Stimulated activated CD8-positive, alpha-beta memory T cell treated with anti-CD3 and anti-CD28 coated beads, Interleukin-7, amount 100 ng/mL, for 48 hours (primary cell): ENCODE data around the gene ZMYND8.
"Not testable (repeated sequence)": the region's sequence is repeated elsewhere in the genome, so short reads cannot be mapped to it uniquely, and the experiment has no call there.

Source experiments
- DNase-seq, 2 donors: peaks; one replicate each; pipeline ENCODE4 v3.0.0-alpha.2; 2020; ENCODE audit warnings: low read depth in 1 of 2; ENCODE audit errors: extremely low read depth in 1 of 2

Gene ZMYND8

GRCh38 chr20:47251154-47252020, 105.1 kb downstream of the ZMYND8 start:
- DNase-seq: no peak

- DNase-seq: no peak
These were observed 106.1 kb downstream of the ZMYND8 start for GRCh38 chr20:47250360-47250759.

DNA sequence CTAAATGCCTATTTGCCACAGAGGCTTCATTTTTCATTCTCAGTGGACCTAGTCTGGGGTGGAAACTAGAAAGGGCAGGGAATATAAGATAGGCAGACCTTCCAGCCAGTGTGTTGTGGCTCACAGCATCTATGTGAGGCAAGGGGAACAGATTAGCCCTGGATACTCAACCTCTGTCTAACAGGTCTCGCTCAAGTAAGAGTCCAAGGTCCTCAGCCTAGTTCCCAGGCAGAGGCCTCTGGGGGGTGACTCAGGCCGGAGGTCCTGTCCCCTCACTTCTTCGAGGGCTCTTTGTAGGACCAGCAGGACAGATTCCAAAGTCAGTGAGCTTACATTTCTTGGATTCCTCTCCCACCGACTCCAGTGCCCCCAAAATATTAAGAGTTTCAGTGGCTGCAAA, 106.6 kb downstream of the ZMYND8 start:
- DNase-seq: no peak

DNA sequence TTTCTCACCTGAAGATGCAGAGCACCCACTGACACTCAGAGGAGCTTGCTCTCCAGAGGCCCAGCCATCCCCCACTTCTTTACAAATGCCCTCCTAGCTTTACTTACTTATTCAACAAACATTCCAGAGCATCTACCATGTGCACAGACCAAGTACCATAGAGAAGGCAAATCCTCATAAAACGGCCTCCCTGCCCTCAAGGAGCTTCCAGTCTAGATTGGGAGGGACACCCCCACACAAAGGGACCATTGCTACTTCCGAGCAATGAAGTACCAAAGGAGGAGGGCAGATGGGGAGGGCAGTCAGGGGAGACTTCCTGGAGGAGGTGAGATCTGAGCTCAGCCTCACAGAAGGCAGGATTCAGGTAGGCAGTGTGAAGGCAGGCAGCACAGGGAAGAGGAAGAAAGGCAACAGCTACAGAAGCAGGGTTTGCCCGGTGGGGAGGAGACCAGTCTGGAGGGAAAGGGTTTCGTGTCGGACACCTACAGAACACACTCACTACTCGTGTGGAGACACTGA, 108.0 kb downstream of the ZMYND8 start:
- DNase-seq: no peak

GRCh38 chr20:47247972-47248371, 108.5 kb downstream of the ZMYND8 start:
- DNase-seq: no peak

- no peak for DNase-seq
These were observed 110.3 kb downstream of the ZMYND8 start for GRCh38 chr20:47246061-47246777.

DNA sequence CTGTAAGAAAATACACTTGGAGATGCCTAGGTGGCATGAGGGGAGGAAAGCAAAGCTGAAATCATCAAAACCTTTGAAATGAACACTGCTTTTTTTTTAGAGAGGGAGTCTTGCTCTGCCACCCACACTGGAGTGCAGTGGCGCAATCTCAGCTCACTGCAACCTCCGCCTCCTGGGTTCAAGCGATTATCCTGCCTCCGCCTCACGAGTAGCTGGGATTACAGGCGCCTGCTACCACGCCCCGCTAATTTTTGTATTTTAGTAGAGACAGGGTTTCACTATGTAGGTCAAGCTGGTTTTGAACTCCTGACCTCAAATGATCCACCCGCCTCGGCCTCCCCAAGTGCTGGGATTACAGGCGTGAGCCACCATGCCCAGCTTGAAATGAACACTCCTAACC, 111.3 kb downstream of the ZMYND8 start:
- DNase-seq: not testable (repeated sequence)

- no peak for DNase-seq
These were observed 112.0 kb downstream of the ZMYND8 start for GRCh38 chr20:47244451-47244850.

- no peak for DNase-seq
These were observed 112.8 kb downstream of the ZMYND8 start for GRCh38 chr20:47243532-47244305.

- DNase-seq: no peak
These were observed 113.5 kb downstream of the ZMYND8 start for GRCh38 chr20:47243003-47243402.

- no peak for DNase-seq
These were observed 115.1 kb downstream of the ZMYND8 start for GRCh38 chr20:47241345-47241781.

GRCh38 chr20:47240096-47240495, 116.4 kb downstream of the ZMYND8 start:
- not testable (repeated sequence) for DNase-seq

GRCh38 chr20:47239719-47240067, 116.8 kb downstream of the ZMYND8 start:
- DNase-seq: no peak

GRCh38 chr20:47238780-47239718, 117.5 kb downstream of the ZMYND8 start:
- DNase-seq: no peak

GRCh38 chr20:47237715-47238114, 118.8 kb downstream of the ZMYND8 start:
- no peak for DNase-seq

GRCh38 chr20:47236639-47236900, 119.9 kb downstream of the ZMYND8 start:
- DNase-seq: no peak

GRCh38 chr20:47235853-47236638, 120.5 kb downstream of the ZMYND8 start:
- DNase-seq: no peak

DNA sequence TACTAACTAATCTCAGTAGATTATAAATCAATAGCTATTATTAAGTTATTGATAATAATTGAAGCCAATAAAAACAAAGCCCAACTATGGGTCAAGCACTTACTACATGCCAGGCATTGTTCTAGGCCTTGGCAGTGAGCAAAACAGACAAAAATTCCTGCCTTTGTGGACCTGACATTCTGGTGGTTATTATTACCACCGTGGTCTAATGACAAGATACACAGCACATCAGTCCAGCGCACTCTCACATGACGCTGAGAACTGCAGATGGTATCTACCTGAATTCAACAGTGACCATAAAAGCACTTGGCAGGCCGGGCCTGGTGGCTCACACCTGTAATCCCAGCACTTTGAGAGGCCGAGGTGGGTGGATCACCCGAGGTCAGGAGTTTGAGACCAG, 121.4 kb downstream of the ZMYND8 start:
- DNase-seq: no peak

GRCh38 chr20:47233333-47234188, 122.9 kb downstream of the ZMYND8 start:
- no peak for DNase-seq
